Urinary bladder (tissue), 4 donors: Measurements from ENCODE around the gene ERVH48-1. TPM values are rescaled to one million over a fixed set of nuclear protein-coding genes. Genes with fewer than 3 reads are reported as not detected.
"Not testable (repeated sequence)": the region's sequence is repeated elsewhere in the genome, so short reads cannot be mapped to it uniquely, and the experiment has no call there.

Source experiments
- DNase-seq: peaks from one replicate; pipeline ENCODE4 v3.0.0-alpha.2; 2015; ENCODE audit errors: extremely low spot score
- H3K27ac ChIP-seq: one replicate; pipeline ENCODE4 v1.5.1; 2013; ENCODE audit warnings: low read depth, mild to moderate bottlenecking, moderate library complexity
- H3K36me3 ChIP-seq: one replicate; pipeline ENCODE4 v1.6.1; 2013; ENCODE audit warnings: mild to moderate bottlenecking, moderate library complexity; ENCODE audit not compliant: insufficient read depth
- H3K4me1 ChIP-seq: one replicate; pipeline ENCODE4 v1.6.1; 2013; ENCODE audit warnings: mild to moderate bottlenecking, moderate library complexity; ENCODE audit not compliant: insufficient read depth
- H3K4me3 ChIP-seq: one replicate; pipeline ENCODE4 v1.5.1; 2013; ENCODE audit warnings: low read depth, low read length
- WGBS: extraction: QIAGEN DNeasy Blood & Tissue Kit; methylation state at CpG from one replicate; pipeline ENCODE4 v1.1.7; 2013; 5-methylcytosine and 5-hydroxymethylcytosine counted together
- polyA plus RNA-seq: library from polyadenylated mRNA; stranded (reverse); fragments of 200-250 nt; gene quantifications from one replicate; pipeline ENCODE4 v1.2.3, GENCODE V29; 2013
- total RNA-seq: library from RNA; depleted of rRNA; stranded (reverse); fragments of >200 nt; gene quantifications from one replicate; pipeline ENCODE4 v1.2.3, GENCODE V29; 2014
- donor health status: healthy with polysubstance abuse.
- donor health status: healthy.

ERVH48-1 gene
- total RNA-seq (not detected), polyA plus RNA-seq (not detected)

DNA sequence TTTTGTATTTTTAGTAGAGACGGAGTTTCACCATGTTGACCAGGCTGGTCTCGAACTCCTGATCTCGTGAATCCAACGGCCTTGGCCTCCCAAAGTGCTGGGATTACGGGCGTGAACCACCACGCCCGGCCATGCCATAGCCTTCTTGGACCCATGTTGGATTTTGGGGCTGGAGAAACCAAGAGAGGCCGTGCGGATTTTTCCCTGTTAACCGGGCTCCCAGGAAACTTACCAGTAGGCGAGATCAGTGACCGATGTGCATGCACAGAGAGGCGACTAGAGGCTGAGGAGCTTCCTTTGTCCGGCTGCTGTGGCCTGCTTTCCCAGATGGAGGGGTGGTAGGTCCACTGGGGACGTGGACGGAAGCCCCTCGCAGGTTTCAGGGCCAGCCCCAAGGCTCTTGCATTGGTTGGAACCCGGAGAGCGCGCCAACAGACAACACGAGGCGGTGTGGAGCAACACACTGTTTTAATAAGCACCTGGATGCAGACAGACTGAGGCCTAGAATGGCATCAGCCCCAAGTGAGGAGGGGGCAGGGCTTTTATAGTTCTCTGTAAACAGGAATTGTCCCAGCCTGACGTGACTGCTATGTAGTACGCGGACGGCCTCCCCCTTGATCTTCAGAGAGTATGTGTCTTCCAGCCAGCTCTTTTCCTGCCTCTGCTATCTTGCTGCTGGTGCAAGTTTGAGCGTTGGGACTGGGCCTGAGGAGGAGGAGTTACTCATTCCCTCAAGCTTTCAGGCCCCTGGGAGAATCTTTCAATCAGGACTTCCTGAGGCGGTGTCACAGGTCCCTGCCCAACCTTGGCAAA, at the start of gene ERVH48-1:
Gene ERVH48-1 (minus strand): TSS at position 517 of the 813 bp plus-strand sequence. CDS start 6,624 bp downstream, outside the sequence.
- 85% methylated on average over 29 of the region's 29 CpGs for WGBS
- H3K4me3 ChIP-seq, result no peak within 1 kb of the TSS
- no peak for DNase-seq
- no peak within 1 kb of the TSS for H3K27ac ChIP-seq
- no peaks in the 10 kb centered on the region for H3K36me3 ChIP-seq
- H3K4me1 ChIP-seq, result no peaks in the 10 kb centered on the region

DNA sequence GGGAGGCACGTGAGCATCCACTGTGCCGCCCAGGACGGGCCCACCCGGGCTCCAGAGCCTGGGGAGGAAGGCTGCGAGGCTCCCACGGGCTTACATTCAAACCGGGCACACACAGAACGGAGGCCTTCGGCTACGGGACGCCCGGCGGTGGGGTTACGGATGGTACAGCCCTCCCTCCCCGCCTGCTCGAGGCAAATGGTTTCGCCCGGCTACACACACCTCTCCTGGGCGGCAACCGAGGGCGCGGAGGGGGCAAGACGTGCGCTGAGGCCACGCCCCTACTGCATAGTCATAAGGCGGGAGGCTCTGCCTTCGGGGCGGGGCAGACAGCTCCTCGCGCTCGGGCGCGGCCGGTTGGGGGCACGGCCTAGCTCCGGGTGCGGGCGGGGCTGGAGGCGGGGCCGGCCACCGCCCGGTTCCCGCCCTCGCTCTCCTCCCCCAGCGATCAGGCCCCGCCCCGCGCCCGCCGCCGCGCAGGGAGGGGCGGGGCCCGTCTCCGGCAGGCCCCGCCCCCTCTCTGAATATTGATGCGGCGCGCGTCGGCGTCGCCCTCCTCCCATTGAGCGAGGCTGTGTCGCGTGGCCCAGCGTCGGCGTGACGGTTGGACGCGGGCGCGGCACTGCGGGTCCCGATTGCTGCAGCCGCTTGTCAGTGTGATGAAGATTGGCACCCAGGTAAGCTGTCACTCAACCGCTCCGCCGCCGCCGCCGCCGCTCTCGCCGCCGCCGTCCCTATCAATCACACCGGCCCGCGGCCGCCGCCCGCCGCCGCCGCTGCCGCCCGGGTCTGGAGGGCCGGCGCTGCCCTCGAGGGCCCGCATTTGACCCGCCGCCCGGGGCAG, 48.8 kb upstream of the ERVH48-1 start, which contains the start of gene PKNOX1:
Gene PKNOX1 (plus strand): TSS at position 572 of the 841 bp plus-strand sequence. CDS start 29,820 bp downstream, outside the sequence.
- under 1% methylated on average over 106 of the region's 106 CpGs for WGBS

GRCh38 chr21:42973309-42973990, 48.0 kb upstream of the ERVH48-1 start:
- no peaks in the 10 kb centered on the region for H3K36me3 ChIP-seq
- DNase-seq, result no peak
- WGBS, result 68% methylated on average over 19 of the region's 19 CpGs
- H3K4me1 ChIP-seq, result no peaks in the 10 kb centered on the region
- peak overlapping the region; percentile 79 for H3K27ac ChIP-seq
- peak overlapping the region; percentile 36 for H3K4me3 ChIP-seq

More for the DNA sequence above, 48.8 kb upstream of the ERVH48-1 start, which contains the start of gene PKNOX1:
- peak; percentile 91 for DNase-seq
- peak within 1 kb of the TSS; percentile 95 for H3K27ac ChIP-seq
- no peaks in the 10 kb centered on the region for H3K4me1 ChIP-seq
- peak within 1 kb of the TSS; percentile 95 for H3K4me3 ChIP-seq
- no peaks in the 10 kb centered on the region for H3K36me3 ChIP-seq

- no peak overlapping the region for H3K27ac ChIP-seq
- H3K36me3 ChIP-seq, result no peaks in the 10 kb centered on the region
- WGBS, result 60% methylated on average over 3 of the region's 3 CpGs
- H3K4me1 ChIP-seq, result no peaks in the 10 kb centered on the region
- H3K4me3 ChIP-seq, result no peak overlapping the region
- DNase-seq, result no peak
These were observed 46.5 kb upstream of the ERVH48-1 start for GRCh38 chr21:42971897-42972275.

GRCh38 chr21:42970946-42971653, 45.7 kb upstream of the ERVH48-1 start:
- Histone ChIP-seq H3K4me3 (no peak overlapping the region), H3K36me3 (no peaks in the 10 kb centered on the region), H3K27ac (no peak overlapping the region), H3K4me1 (no peaks in the 10 kb centered on the region)
- DNase-seq, result no peak
- WGBS, result 86% methylated on average over 7 of the region's 7 CpGs

DNA sequence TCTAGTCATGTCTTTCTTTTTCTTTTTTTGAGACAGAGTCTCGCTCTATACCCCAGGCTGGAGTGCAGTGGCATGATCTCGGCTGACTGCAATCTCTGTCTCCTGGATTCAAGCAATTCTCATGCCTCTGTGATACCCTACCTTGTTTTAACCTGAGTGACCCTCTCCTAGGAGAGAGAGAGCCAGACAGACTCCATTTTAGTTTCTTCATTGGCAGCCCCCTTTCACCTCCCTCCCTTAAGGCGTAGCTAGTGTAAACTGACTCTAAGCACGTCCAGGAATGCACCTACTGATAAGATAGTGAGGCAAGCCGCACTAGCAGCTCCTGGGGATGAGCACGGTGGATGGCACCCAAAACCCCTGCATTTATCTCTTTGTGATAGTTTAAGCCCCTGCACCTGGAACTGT, 43.8 kb upstream of the ERVH48-1 start:
- Histone ChIP-seq H3K27ac (no peak overlapping the region), H3K36me3 (no peaks in the 10 kb centered on the region), H3K4me3 (no peak overlapping the region), H3K4me1 (no peaks in the 10 kb centered on the region)
- WGBS, result 35% methylated on average over 6 of the region's 6 CpGs
- DNase-seq, result no peak

GRCh38 chr21:42967616-42968015, 42.2 kb upstream of the ERVH48-1 start:
- H3K4me3 ChIP-seq, H3K36me3 ChIP-seq, DNase-seq, H3K4me1 ChIP-seq, H3K27ac ChIP-seq: not testable (repeated sequence)
- 93% methylated on average over 9 of the region's 9 CpGs for WGBS

- Histone ChIP-seq H3K4me1 (no peaks in the 10 kb centered on the region), H3K4me3 (no peak overlapping the region)
- no peak for DNase-seq
These were observed 39.8 kb upstream of the ERVH48-1 start for GRCh38 chr21:42965211-42965560.

GRCh38 chr21:42964546-42965210, 39.2 kb upstream of the ERVH48-1 start:
- DNase-seq, result no peak
- no peak overlapping the region for H3K4me3 ChIP-seq
- WGBS, result 95% methylated on average over 13 of the region's 13 CpGs

More at GRCh38 chr21:42965211-42965560, 39.8 kb upstream of the ERVH48-1 start:
- no peaks in the 10 kb centered on the region for H3K36me3 ChIP-seq
- no peak overlapping the region for H3K27ac ChIP-seq
- 83% methylated on average over 3 of the region's 3 CpGs for WGBS

GRCh38 chr21:42964086-42964485, 38.7 kb upstream of the ERVH48-1 start:
- no peaks in the 10 kb centered on the region for H3K4me1 ChIP-seq
- H3K27ac ChIP-seq, result no peak overlapping the region
- no peak for DNase-seq
- no peaks in the 10 kb centered on the region for H3K36me3 ChIP-seq
- WGBS, result 94% methylated on average over 9 of the region's 9 CpGs
- no peak overlapping the region for H3K4me3 ChIP-seq

More at GRCh38 chr21:42964546-42965210, 39.2 kb upstream of the ERVH48-1 start:
- Histone ChIP-seq H3K4me1 (no peaks in the 10 kb centered on the region), H3K27ac (no peak overlapping the region), H3K36me3 (no peaks in the 10 kb centered on the region)

GRCh38 chr21:42962380-42963007, 37.1 kb upstream of the ERVH48-1 start:
- no peaks in the 10 kb centered on the region for H3K4me1 ChIP-seq
- H3K27ac ChIP-seq, result no peak overlapping the region
- no peaks in the 10 kb centered on the region for H3K36me3 ChIP-seq
- WGBS, result 71% methylated on average over 4 of the region's 6 CpGs
- DNase-seq, result no peak
- no peak overlapping the region for H3K4me3 ChIP-seq

- WGBS, result 90% methylated on average over 3 of the region's 3 CpGs
These were observed 34.3 kb upstream of the ERVH48-1 start for GRCh38 chr21:42959728-42960127.

More at GRCh38 chr21:42959728-42960127, 34.3 kb upstream of the ERVH48-1 start:
- no peak overlapping the region for H3K4me3 ChIP-seq
- H3K27ac ChIP-seq, result no peak overlapping the region
- H3K4me1 ChIP-seq, result no peaks in the 10 kb centered on the region
- DNase-seq, result no peak
- H3K36me3 ChIP-seq, result no peaks in the 10 kb centered on the region
